A549 (cell line): ENCODE results near the gene LRRC74A.

ENCODE experiments used
- CHD2 ChIP-seq: fragments of 150-350 bp; IDR thresholded peaks from 2 replicates; pipeline ENCODE4 v1.6.1; 2014; ENCODE audit warnings: low read length; ENCODE audit not compliant: partially characterized antibody
- CHD4 ChIP-seq: fragments of 200-600 bp; sonication (generic); IDR thresholded peaks from 2 replicates; pipeline ENCODE4 v1.6.1; 2016; ENCODE audit warnings: antibody characterized with exemption, mild to moderate bottlenecking, borderline replicate concordance
- CTCF ChIP-seq: fragments of >200 bp; sonication (Bioruptor Twin); formaldehyde crosslinking; IDR thresholded peaks from 3 replicates; pipeline ENCODE4 v1.5.1; 2016
- EP300 ChIP-seq, 2 experiments: fragments of >200 bp; sonication (Bioruptor Twin); formaldehyde crosslinking; IDR thresholded peaks; 2 replicates in 1 of 2; 3 replicates in 1 of 2; pipeline ENCODE4 v1.6.1; 2016 to 2017
- ESRRA ChIP-seq: fragments of 150-350 bp; IDR thresholded peaks from 2 replicates; pipeline ENCODE4 v1.6.1; 2014; ENCODE audit warnings: mild to moderate bottlenecking, low read length, borderline replicate concordance
- JUNB ChIP-seq: fragments of >200 bp; sonication (Bioruptor Twin); formaldehyde crosslinking; IDR thresholded peaks from 2 replicates; pipeline ENCODE4 v1.6.1; 2016
- POLR2A ChIP-seq: IDR thresholded peaks from 2 replicates; pipeline ENCODE4 v1.6.1; 2012; ENCODE audit warnings: mild to moderate bottlenecking, low read length
- RFX5 ChIP-seq: fragments of 450-650 bp; IDR thresholded peaks from 2 replicates; pipeline ENCODE4 v1.7.1; 2014; ENCODE audit warnings: antibody characterized with exemption, mild to moderate bottlenecking, moderate library complexity
- SMC3 ChIP-seq: fragments of >200 bp; sonication (Bioruptor Twin); formaldehyde crosslinking; IDR thresholded peaks from 3 replicates; pipeline ENCODE4 v1.6.1; 2018; ENCODE audit warnings: inconsistent platforms
- ZFP36 ChIP-seq: fragments of 450-650 bp; IDR thresholded peaks from 2 replicates; pipeline ENCODE4 v1.6.1; 2014; ENCODE audit warnings: borderline replicate concordance; ENCODE audit not compliant: partially characterized antibody
- TF ChIP-seq, protein P1 (sequence below): fragments of 200-600 bp; sonication (generic); IDR thresholded peaks from 2 replicates; pipeline ENCODE4 v1.6.1; 2016; ENCODE audit warnings: antibody characterized with exemption, mild to moderate bottlenecking, moderate library complexity
- TF ChIP-seq, protein P2 (sequence below): IDR thresholded peaks from 2 replicates; pipeline ENCODE4 v1.6.1; 2012

- TF ChIP-seq SMC3 (peak; percentile 82), CTCF (peak; percentile 90), ZFP36 (no peak), EP300 (IDR thresholded peaks at IDR 0.05) (no peak), CHD4 (no peak), ESRRA (no peak), POLR2A (no peak), CHD2 (no peak), RFX5 (no peak), JUNB (no peak)
- TF ChIP-seq, protein P1, sequence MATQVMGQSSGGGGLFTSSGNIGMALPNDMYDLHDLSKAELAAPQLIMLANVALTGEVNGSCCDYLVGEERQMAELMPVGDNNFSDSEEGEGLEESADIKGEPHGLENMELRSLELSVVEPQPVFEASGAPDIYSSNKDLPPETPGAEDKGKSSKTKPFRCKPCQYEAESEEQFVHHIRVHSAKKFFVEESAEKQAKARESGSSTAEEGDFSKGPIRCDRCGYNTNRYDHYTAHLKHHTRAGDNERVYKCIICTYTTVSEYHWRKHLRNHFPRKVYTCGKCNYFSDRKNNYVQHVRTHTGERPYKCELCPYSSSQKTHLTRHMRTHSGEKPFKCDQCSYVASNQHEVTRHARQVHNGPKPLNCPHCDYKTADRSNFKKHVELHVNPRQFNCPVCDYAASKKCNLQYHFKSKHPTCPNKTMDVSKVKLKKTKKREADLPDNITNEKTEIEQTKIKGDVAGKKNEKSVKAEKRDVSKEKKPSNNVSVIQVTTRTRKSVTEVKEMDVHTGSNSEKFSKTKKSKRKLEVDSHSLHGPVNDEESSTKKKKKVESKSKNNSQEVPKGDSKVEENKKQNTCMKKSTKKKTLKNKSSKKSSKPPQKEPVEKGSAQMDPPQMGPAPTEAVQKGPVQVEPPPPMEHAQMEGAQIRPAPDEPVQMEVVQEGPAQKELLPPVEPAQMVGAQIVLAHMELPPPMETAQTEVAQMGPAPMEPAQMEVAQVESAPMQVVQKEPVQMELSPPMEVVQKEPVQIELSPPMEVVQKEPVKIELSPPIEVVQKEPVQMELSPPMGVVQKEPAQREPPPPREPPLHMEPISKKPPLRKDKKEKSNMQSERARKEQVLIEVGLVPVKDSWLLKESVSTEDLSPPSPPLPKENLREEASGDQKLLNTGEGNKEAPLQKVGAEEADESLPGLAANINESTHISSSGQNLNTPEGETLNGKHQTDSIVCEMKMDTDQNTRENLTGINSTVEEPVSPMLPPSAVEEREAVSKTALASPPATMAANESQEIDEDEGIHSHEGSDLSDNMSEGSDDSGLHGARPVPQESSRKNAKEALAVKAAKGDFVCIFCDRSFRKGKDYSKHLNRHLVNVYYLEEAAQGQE: no peak
- TF ChIP-seq, protein P2, sequence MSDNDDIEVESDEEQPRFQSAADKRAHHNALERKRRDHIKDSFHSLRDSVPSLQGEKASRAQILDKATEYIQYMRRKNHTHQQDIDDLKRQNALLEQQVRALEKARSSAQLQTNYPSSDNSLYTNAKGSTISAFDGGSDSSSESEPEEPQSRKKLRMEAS: no peak
These were observed 46.7 kb downstream of the LRRC74A start for GRCh38 chr14:76872796-76873432.
